H1 (cell line): ENCODE measurements around the gene FBXL17. TPM values are rescaled to one million over a fixed set of nuclear protein-coding genes. Genes with fewer than 3 reads are reported as not detected.

Experiments
- CTCF ChIA-PET: fragments of 300-600 bp; sonication (Branson Sonifier 250); formaldehyde crosslinking; loops from one replicate; lab custom pipeline; 2021; ENCODE audit not compliant: partially characterized antibody; lab: Charles Lee
- POLR2A ChIA-PET: fragments of 300-600 bp; sonication (Branson Sonifier 250); formaldehyde crosslinking; loops from one replicate; lab custom pipeline; 2021; ENCODE audit warnings: inconsistent platforms; ENCODE audit not compliant: partially characterized antibody; lab: Charles Lee
- DNase-seq, 2 experiments: peaks; one replicate each; pipeline versions ENCODE4 v3.0.0 to v3.0.0-alpha.2; 2010 to 2022; ENCODE audit warnings: low spot score in 2 of 2, low read depth in 1 of 2, mixed read lengths in 1 of 2
- FAIRE-seq: peaks from 2 replicates; lab custom pipeline; 2011; peaks lifted over from hg19 to GRCh38; lab: Jason Lieb, UNC
- H2AFZ ChIP-seq: 2 replicates; pipeline ENCODE4 v1.8.1; 2012; ENCODE audit warnings: low read length, inconsistent platforms
- H2AK5ac ChIP-seq: 2 replicates; pipeline ENCODE4 v1.6.1; 2013; ENCODE audit warnings: low read depth, low read length
- H2BK120ac ChIP-seq: replicated peaks from 2 replicates; pipeline ENCODE3; 2013; ENCODE audit warnings: low read depth, low read length, inconsistent platforms
- H2BK12ac ChIP-seq: 2 replicates; pipeline ENCODE4 v1.6.1; 2013; ENCODE audit warnings: low read depth, low read length
- H2BK15ac ChIP-seq: 2 replicates; pipeline ENCODE4 v1.6.1; 2013; ENCODE audit warnings: low read length
- H2BK20ac ChIP-seq: 2 replicates; pipeline ENCODE4 v1.6.1; 2013; ENCODE audit warnings: low read length
- H2BK5ac ChIP-seq: 2 replicates; pipeline ENCODE4 v1.6.1; 2013; ENCODE audit warnings: low read depth, low read length
- H3K14ac ChIP-seq: 2 replicates; pipeline ENCODE4 v1.6.1; 2013; ENCODE audit warnings: inconsistent platforms; ENCODE audit not compliant: insufficient read length
- H3K18ac ChIP-seq: 2 replicates; pipeline ENCODE4 v1.6.1; 2013; ENCODE audit warnings: low read length; ENCODE audit errors: extremely low read depth
- H3K23ac ChIP-seq: 2 replicates; pipeline ENCODE4 v1.6.1; 2013; ENCODE audit warnings: inconsistent platforms; ENCODE audit not compliant: insufficient read length
- H3K23me2 ChIP-seq: 2 replicates; pipeline ENCODE4 v1.6.1; 2013; ENCODE audit warnings: low read depth, low read length
- H3K27ac ChIP-seq: 2 replicates; pipeline ENCODE4 v1.6.1; 2011; ENCODE audit warnings: low read depth, low read length, inconsistent platforms
- H3K27me3 ChIP-seq, 4 experiments: replicated peaks in 1 of 4; 1 replicate in 1 of 4; 2 replicates in 3 of 4; pipeline versions ENCODE4 v1.6.1 to v1.8.1; 2011 to 2013; ENCODE audit warnings: low read length in 3 of 4, mild to moderate bottlenecking in 3 of 4, inconsistent platforms in 2 of 4, mixed read lengths in 2 of 4, moderate library complexity in 1 of 4; ENCODE audit not compliant: control insufficient read depth in 3 of 4, insufficient read depth in 3 of 4; ENCODE audit errors: extremely low read depth in 1 of 4
- H3K36me3 ChIP-seq, 4 experiments: 2 replicates each; pipeline versions ENCODE4 v1.6.1 to v1.8.1; 2011 to 2013; ENCODE audit warnings: mild to moderate bottlenecking in 4 of 4, low read length in 3 of 4, moderate library complexity in 2 of 4, control low read depth in 1 of 4, inconsistent platforms in 1 of 4; ENCODE audit not compliant: insufficient read depth in 4 of 4, control insufficient read depth in 2 of 4
- H3K4ac ChIP-seq: replicated peaks from 2 replicates; pipeline ENCODE3; 2013; ENCODE audit warnings: low read length, low read depth, mixed read lengths, inconsistent platforms; ENCODE audit not compliant: insufficient read length
- H3K4me1 ChIP-seq, 4 experiments: replicated peaks in 1 of 4; 1 replicate in 1 of 4; 2 replicates in 3 of 4; pipeline versions ENCODE4 v1.6.1 to v1.8.1; 2011 to 2013; ENCODE audit warnings: low read length in 3 of 4, inconsistent platforms in 2 of 4, mixed read lengths in 1 of 4; ENCODE audit not compliant: insufficient read depth in 4 of 4, control insufficient read depth in 3 of 4
- H3K4me2 ChIP-seq, 2 experiments: 2 replicates each; pipeline versions ENCODE4 v1.6.1 to v1.8.1; 2011 to 2013; ENCODE audit warnings: low read depth in 2 of 2, low read length in 2 of 2, control low read depth in 1 of 2, inconsistent platforms in 1 of 2, mild to moderate bottlenecking in 1 of 2; ENCODE audit not compliant: insufficient read depth in 1 of 2
- H3K4me3 ChIP-seq, 4 experiments: fragments of 200-600, 300-600 bp in 1 of 4; sonication (generic), shearing (Covaris generic), sonication (Bioruptor Twin) in 1 of 4; 2 replicates each; pipeline versions ENCODE4 v1.5.1 to v1.8.1; 2011 to 2016; ENCODE audit warnings: low read length in 4 of 4, low read depth in 3 of 4, control low read depth in 2 of 4, inconsistent platforms in 2 of 4, mild to moderate bottlenecking in 2 of 4, mixed read lengths in 1 of 4, moderate library complexity in 1 of 4; ENCODE audit not compliant: insufficient read depth in 2 of 4; ENCODE audit errors: extremely low read depth in 1 of 4
- H3K56ac ChIP-seq: replicated peaks from 2 replicates; pipeline ENCODE3; 2013; ENCODE audit warnings: low read depth, mild to moderate bottlenecking, mixed read lengths, low read length, inconsistent platforms; ENCODE audit not compliant: insufficient read length
- H3K79me1 ChIP-seq: 2 replicates; pipeline ENCODE4 v1.6.1; 2013; ENCODE audit warnings: low read depth, low read length, control low read depth
- H3K79me2 ChIP-seq, 2 experiments: 2 replicates each; pipeline versions ENCODE4 v1.6.1 to v1.8.1; 2012 to 2013; ENCODE audit warnings: low read length in 2 of 2, mild to moderate bottlenecking in 2 of 2, inconsistent platforms in 1 of 2; ENCODE audit not compliant: insufficient read depth in 2 of 2, control insufficient read depth in 1 of 2
- H3K9ac ChIP-seq, 4 experiments: replicated peaks in 1 of 4; 1 replicate in 1 of 4; 2 replicates in 3 of 4; pipeline versions ENCODE4 v1.6.1 to v1.8.1; 2011 to 2013; ENCODE audit warnings: low read depth in 3 of 4, low read length in 3 of 4, control low read depth in 2 of 4, mild to moderate bottlenecking in 2 of 4, moderate library complexity in 2 of 4, inconsistent platforms in 1 of 4; ENCODE audit errors: extremely low read depth in 1 of 4
- H3K9me3 ChIP-seq, 2 experiments: 2 replicates each; pipeline versions ENCODE4 v1.6.1 to v1.8.1; 2012 to 2013; ENCODE audit warnings: mild to moderate bottlenecking in 2 of 2, moderate library complexity in 2 of 2, control low read depth in 1 of 2, inconsistent platforms in 1 of 2, low read depth in 1 of 2, low read length in 1 of 2, mixed read lengths in 1 of 2; ENCODE audit not compliant: insufficient read depth in 2 of 2
- H4K20me1 ChIP-seq, 2 experiments: replicated peaks in 1 of 2; 2 replicates each; pipeline versions ENCODE3 to v1.8.1; 2011 to 2013; ENCODE audit warnings: inconsistent platforms in 2 of 2, low read length in 2 of 2, mild to moderate bottlenecking in 1 of 2; ENCODE audit not compliant: insufficient read depth in 2 of 2, control insufficient read depth in 1 of 2
- H4K5ac ChIP-seq: 2 replicates; pipeline ENCODE4 v1.6.1; 2013; ENCODE audit warnings: low read length, low read depth, mixed read lengths, inconsistent platforms; ENCODE audit not compliant: insufficient read length
- H4K8ac ChIP-seq: 2 replicates; pipeline ENCODE4 v1.8.0; 2013; ENCODE audit warnings: mild to moderate bottlenecking, moderate library complexity, low read length, inconsistent platforms; ENCODE audit not compliant: insufficient read depth; ENCODE audit errors: extremely low read depth
- H4K91ac ChIP-seq: replicated peaks from 2 replicates; pipeline ENCODE3; 2013; ENCODE audit warnings: low read length, mixed read lengths, inconsistent platforms; ENCODE audit not compliant: insufficient read length
- ASH2L ChIP-seq: fragments of 200-600, 300-600 bp; sonication (generic); IDR thresholded peaks from one replicate; pipeline ENCODE4 v1.7.1; 2017; ENCODE audit warnings: low read length
- RAD21 ChIP-seq, 2 experiments: IDR thresholded peaks in 1 of 2; conservative IDR thresholded peaks in 1 of 2; 2 replicates each; pipeline ENCODE4 v1.6.1; 2011; ENCODE audit warnings: low read depth in 2 of 2, low read length in 2 of 2, improper control_type of control experiment in 1 of 2, inconsistent platforms in 1 of 2, mild to moderate bottlenecking in 1 of 2, moderate library complexity in 1 of 2
- RBBP5 ChIP-seq: IDR thresholded peaks from 2 replicates; pipeline ENCODE4 v1.7.1; 2012; ENCODE audit warnings: low read depth, mild to moderate bottlenecking, inconsistent platforms, low read length, moderate library complexity, borderline replicate concordance
- TAF1 ChIP-seq: IDR thresholded peaks from 2 replicates; pipeline ENCODE4 v1.6.1; 2011; ENCODE audit warnings: mild to moderate bottlenecking, low read depth, low read length
- WGBS, 2 experiments: shearing (Covaris generic) in 1 of 2; methylation state at CpG; one replicate each; pipeline versions ENCODE4 v1.1.6 to v1.1.7; 2013 to 2015; ENCODE audit warnings: low lambda C conversion rate in 2 of 2, mixed read lengths in 2 of 2, inconsistent platforms in 1 of 2, low coverage in 1 of 2, missing lambda C conversion rate in 1 of 2; ENCODE audit not compliant: insufficient replicate concordance in 2 of 2, insufficient coverage in 1 of 2, insufficient read length in 1 of 2; ENCODE audit errors: extremely low coverage in 1 of 2, missing lambda C conversion rate in 1 of 2; 5-methylcytosine and 5-hydroxymethylcytosine counted together
- polyA plus RNA-seq, 7 experiments: library from polyadenylated mRNA; depleted of rRNA in 3 of 7; stranded (reverse) in 5 of 7; unstranded in 2 of 7; fragments of >200 nt in 5 of 7; fragments of 200-250 nt in 2 of 7; gene quantifications; 1 replicate in 5 of 7; 2 replicates in 1 of 7; 4 replicates in 1 of 7; pipeline versions ENCODE4 v1.2.1 to v1.2.3, GENCODE V29; 2011 to 2013; ENCODE audit warnings: missing spikeins in 2 of 7, mixed read lengths in 2 of 7
- total RNA-seq: library from RNA; stranded (reverse); fragmentation: NEBNext Ultra II Directional; extraction: Animal tissue kit (Norgen Biotek cat#: 25700); gene quantifications from 2 replicates; pipeline ENCODE4 v1.2.1, GENCODE V29; 2021

FBXL17 gene
- total and polyA plus RNA-seq, 2 of the 8 experiments (the other 6 are each of a cell fraction or from before 2014, with no cell fraction given): 0.35 to 4.3 TPM

DNA sequence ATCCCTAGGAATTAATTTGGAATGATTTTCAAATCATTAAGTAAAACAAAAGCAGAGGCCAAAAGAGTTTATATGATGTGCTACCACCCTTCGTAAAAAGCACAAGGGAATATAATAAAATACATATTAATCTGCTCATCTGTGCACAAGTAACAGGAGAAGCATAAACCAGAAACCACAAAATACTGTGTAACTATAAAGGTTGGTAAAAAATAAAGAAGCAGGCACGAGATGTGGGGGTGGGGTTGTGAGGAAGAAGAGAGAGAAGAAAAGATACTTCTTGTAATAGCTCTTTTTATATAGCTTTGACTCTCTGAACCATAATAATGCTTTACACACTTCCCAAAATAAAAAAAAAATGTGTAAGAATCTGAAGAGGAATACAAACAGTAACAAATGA is 496.3 kb downstream of the FBXL17 start:
- H3K79me1 ChIP-seq: no peaks in the 10 kb centered on the region
- H3K4me2 ChIP-seq: no peak overlapping the region
- no peak overlapping the region for H2BK20ac ChIP-seq
- H3K18ac ChIP-seq: no peak overlapping the region
- H4K20me1 ChIP-seq: no peaks in the 10 kb centered on the region
- no peak overlapping the region for H2BK120ac ChIP-seq
- ChIA-PET CTCF (no interaction called here), POLR2A (no interaction called here)
- H2AFZ ChIP-seq: no peak overlapping the region
- WGBS, 2 experiments: 80% methylated on average over 2 of the region's 2 CpGs; no CpG with 5 or more reads in 1 of the 2 experiments
- no peak overlapping the region for H2BK15ac ChIP-seq
- H3K79me2 ChIP-seq: no peaks in the 10 kb centered on the region
- no peaks in the 10 kb centered on the region for H3K23me2 ChIP-seq
- no peak overlapping the region for H3K27ac ChIP-seq
- H3K4me3 ChIP-seq: no peak overlapping the region
- no peak for DNase-seq
- peaks cover 0 to 3% (median 0%) of the 10 kb centered on the region in 4 experiments; a peak in 1 of 7 replicates for H3K4me1 ChIP-seq
- no peak overlapping the region for H4K8ac ChIP-seq
- H3K9ac ChIP-seq: no peak overlapping the region
- H3K36me3 ChIP-seq: no peaks in the 10 kb centered on the region
- no peak for FAIRE-seq
- no peak overlapping the region for H2AK5ac ChIP-seq
- no peaks in the 10 kb centered on the region for H3K27me3 ChIP-seq
- H3K56ac ChIP-seq: no peak overlapping the region
- H4K91ac ChIP-seq: no peak overlapping the region
- H4K5ac ChIP-seq: no peak overlapping the region
- no peak overlapping the region for H3K4ac ChIP-seq
- no peak overlapping the region for H2BK12ac ChIP-seq
- H3K14ac ChIP-seq: no peak overlapping the region
- H3K23ac ChIP-seq: no peak overlapping the region
- no peak overlapping the region for H2BK5ac ChIP-seq
- no peaks in the 10 kb centered on the region for H3K9me3 ChIP-seq
- TF ChIP-seq RAD21 (IDR thresholded peaks at IDR 0.05 in 1 of 2, conservative IDR thresholded peaks at IDR 0.05 in 1 of 2; ENCODE audit: low read depth in 2 of 2, low read length in 2 of 2) (no peak), RBBP5 (no peak), TAF1 (no peak), ASH2L (no peak)
